ENCODE data around the gene APBA2.

APBA2 gene

DNA sequence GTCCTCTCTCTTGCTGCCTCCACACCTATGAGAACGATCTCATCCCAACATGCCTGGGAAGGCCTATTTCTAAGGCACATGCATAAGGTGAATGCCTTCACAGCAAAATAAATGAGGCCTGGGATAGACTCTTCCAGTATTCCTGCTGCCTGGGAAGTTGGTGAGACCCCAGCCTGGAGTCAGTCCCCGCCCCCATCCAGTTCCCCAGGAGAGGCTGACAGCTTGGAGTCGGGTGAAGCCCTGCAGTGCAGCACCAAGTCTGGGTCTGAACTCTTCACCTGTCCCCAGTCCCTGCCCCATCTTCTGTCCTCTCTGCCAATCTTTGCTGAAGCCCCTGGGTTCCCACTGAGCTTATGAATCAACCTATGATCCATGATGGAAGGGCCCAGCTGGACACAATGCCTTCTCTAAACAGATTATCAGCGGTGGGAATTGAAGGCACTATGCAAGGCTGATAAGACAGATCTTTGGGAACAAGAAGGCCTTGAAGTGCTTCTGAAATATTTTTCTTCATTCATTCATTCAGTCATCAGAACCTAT lies 10.2 kb upstream of the APBA2 start:
- H3K27ac Mint-ChIP-seq: no peak overlapping the region
- H3K4me1 Mint-ChIP-seq: peaks cover 26% of the 10 kb centered on the region
- TF ChIP-seq, protein P1, sequence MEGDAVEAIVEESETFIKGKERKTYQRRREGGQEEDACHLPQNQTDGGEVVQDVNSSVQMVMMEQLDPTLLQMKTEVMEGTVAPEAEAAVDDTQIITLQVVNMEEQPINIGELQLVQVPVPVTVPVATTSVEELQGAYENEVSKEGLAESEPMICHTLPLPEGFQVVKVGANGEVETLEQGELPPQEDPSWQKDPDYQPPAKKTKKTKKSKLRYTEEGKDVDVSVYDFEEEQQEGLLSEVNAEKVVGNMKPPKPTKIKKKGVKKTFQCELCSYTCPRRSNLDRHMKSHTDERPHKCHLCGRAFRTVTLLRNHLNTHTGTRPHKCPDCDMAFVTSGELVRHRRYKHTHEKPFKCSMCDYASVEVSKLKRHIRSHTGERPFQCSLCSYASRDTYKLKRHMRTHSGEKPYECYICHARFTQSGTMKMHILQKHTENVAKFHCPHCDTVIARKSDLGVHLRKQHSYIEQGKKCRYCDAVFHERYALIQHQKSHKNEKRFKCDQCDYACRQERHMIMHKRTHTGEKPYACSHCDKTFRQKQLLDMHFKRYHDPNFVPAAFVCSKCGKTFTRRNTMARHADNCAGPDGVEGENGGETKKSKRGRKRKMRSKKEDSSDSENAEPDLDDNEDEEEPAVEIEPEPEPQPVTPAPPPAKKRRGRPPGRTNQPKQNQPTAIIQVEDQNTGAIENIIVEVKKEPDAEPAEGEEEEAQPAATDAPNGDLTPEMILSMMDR (IDR thresholded peaks at IDR 0.05): no peak
- peaks cover 14% of the 10 kb centered on the region for H3K27me3 Mint-ChIP-seq (ENCODE audit: low read depth, poor library complexity)
- DNase-seq: no peak
- H3K9me3 Mint-ChIP-seq: peaks cover 6% of the 10 kb centered on the region
- no peak overlapping the region for H3K4me3 Mint-ChIP-seq
- H3K36me3 Mint-ChIP-seq (ENCODE audit: low read depth): no peaks in the 10 kb centered on the region

DNA sequence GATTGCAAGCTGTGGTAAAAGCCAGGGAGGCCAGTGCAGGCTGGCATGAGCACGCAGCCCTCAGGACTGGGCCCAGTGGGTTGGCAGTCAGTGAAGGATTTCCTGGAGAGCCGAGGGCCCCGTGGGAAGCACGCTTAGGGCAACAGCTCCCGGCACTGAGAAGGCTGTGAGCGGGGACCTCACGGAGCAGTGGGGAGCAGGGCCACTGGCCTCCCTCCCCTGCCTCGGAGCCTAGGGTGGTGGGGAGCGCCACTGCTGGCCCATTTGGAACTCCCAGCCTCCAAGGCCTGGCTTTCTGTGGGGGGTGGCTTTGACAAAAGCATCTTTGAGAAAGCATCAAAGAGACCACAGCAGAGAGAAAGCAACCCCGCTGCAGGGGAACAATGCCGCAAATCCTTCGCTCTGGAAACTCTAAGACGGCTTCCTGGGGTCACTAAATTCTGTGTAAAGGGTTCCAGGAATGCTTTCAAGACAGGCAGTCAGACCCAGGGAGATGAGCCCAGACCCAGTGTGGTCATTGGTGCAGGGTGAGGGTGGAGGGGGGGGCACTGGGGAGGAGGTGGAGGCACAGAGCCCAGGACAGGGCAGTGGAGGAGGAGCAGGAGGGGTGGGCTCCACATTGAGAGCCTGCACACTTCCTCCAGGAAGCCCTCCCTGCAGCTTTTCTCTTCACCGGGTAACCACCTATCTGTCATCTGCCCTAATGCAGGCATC lies 9.5 kb upstream of the APBA2 start:
- H3K4me3 Mint-ChIP-seq: no peak overlapping the region
- H3K27me3 Mint-ChIP-seq (ENCODE audit: low read depth, poor library complexity): peaks cover 14% of the 10 kb centered on the region
- no peak overlapping the region for H3K27ac Mint-ChIP-seq
- no peak for DNase-seq
- no peaks in the 10 kb centered on the region for H3K36me3 Mint-ChIP-seq (ENCODE audit: low read depth)
- TF ChIP-seq, protein P1 (IDR thresholded peaks at IDR 0.05): no peak
- peaks cover 30% of the 10 kb centered on the region for H3K4me1 Mint-ChIP-seq
- H3K9me3 Mint-ChIP-seq: peaks cover 3% of the 10 kb centered on the region

DNA sequence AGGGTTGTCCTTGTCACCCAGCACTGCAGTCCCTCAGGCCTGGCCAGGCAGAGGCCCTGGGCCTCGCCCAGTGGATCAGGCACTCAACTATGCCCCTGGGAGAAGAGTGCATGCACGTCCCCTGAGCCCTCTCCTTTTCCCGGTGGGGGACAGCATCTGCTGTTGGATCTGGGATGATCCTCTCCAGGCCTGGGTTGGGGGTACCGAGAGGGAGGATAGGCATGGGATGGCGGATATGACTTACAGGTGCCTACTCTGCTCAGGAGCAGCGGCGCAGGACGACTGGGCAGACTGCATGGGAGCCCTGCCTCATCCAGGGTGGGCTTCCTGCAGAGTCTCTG lies 9.0 kb upstream of the APBA2 start:
- no peaks in the 10 kb centered on the region for H3K36me3 Mint-ChIP-seq (ENCODE audit: low read depth)
- peaks cover 32% of the 10 kb centered on the region for H3K4me1 Mint-ChIP-seq
- H3K4me3 Mint-ChIP-seq: no peak overlapping the region
- TF ChIP-seq, protein P1 (IDR thresholded peaks at IDR 0.05): no peak
- DNase-seq: no peak
- H3K27me3 Mint-ChIP-seq (ENCODE audit: low read depth, poor library complexity): peaks cover 14% of the 10 kb centered on the region
- H3K27ac Mint-ChIP-seq: no peak overlapping the region
- H3K9me3 Mint-ChIP-seq: peaks cover 3% of the 10 kb centered on the region

DNA sequence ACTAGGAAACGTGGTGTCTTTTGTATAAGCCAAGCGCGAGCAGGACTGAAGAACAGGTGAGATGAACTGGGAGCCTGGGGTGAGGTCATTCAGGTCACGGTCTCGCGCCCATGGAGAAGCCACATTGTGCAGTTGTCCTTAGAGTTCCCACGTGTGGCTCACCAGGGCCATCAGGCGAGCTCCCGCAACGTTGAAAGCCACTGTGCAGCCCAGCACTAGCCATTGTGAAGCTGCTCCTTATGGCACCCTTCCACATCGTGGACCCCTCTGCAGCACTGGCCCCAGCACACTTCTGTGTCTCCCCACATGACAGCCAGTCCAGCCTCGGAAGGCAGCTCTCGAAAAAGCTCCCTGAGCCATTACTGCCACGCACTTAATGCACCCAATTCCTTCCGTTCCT lies 7.6 kb upstream of the APBA2 start:
- H3K27ac Mint-ChIP-seq: no peak overlapping the region
- DNase-seq: no peak
- no peaks in the 10 kb centered on the region for H3K36me3 Mint-ChIP-seq (ENCODE audit: low read depth)
- TF ChIP-seq, protein P1 (IDR thresholded peaks at IDR 0.05): no peak
- no peaks in the 10 kb centered on the region for H3K9me3 Mint-ChIP-seq
- H3K27me3 Mint-ChIP-seq (ENCODE audit: low read depth, poor library complexity): peaks cover 13% of the 10 kb centered on the region
- H3K4me1 Mint-ChIP-seq: peaks cover 30% of the 10 kb centered on the region
- no peak overlapping the region for H3K4me3 Mint-ChIP-seq

DNA sequence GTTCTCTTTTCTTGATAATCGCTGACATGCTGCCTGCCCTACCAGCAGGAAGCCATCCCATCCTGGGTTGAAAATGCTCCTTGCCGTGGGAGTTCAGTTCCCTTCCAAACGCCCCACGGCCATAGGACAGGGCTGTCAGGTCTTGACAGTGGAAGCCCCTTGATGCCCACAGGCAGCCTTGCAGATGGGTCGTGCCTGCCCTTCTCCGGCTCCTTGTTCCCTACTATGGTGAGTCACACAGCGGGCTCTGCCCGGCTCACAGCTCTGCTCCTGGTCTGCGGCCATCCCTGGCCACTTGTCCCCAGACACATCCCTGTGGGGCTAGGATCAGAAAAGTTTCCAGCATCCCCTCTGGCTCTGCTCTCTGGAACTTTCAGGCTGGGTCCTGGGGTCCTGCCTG lies 6.2 kb upstream of the APBA2 start:
- TF ChIP-seq, protein P1 (IDR thresholded peaks at IDR 0.05): no peak
- Mint-ChIP-seq H3K27me3 (ENCODE audit: low read depth, poor library complexity) (peaks cover 15% of the 10 kb centered on the region), H3K4me3 (no peak overlapping the region), H3K4me1 (peaks cover 26% of the 10 kb centered on the region), H3K27ac (no peak overlapping the region), H3K9me3 (no peaks in the 10 kb centered on the region), H3K36me3 (ENCODE audit: low read depth) (no peaks in the 10 kb centered on the region)
- DNase-seq: no peak

DNA sequence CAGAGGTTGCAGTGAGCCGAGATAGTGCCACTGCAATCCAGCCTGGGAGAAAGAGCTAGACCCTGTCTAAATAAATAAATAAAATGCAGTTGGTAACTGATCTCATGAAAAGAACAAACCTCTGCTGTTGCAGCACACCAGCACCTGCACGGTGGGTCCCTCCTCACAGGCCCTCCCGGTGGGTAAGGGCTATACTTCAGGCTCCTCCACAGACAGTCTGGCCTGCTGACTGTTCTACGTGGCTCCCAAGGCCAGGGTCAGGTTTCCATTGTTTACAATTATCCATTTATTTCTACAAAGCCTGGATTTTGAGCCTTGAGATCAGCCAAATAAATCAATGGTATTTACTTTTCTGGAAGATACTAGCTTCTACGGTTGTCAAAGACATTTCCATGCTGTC lies 5.1 kb upstream of the APBA2 start:
- Mint-ChIP-seq H3K36me3 (ENCODE audit: low read depth) (no peaks in the 10 kb centered on the region), H3K27me3 (ENCODE audit: low read depth, poor library complexity) (peaks cover 14% of the 10 kb centered on the region), H3K27ac (no peak overlapping the region)

More for the DNA sequence above, 5.1 kb upstream of the APBA2 start:
- Mint-ChIP-seq H3K4me1 (peaks cover 29% of the 10 kb centered on the region), H3K4me3 (no peak overlapping the region), H3K9me3 (no peaks in the 10 kb centered on the region)
- TF ChIP-seq, protein P1 (IDR thresholded peaks at IDR 0.05): no peak
- no peak for DNase-seq
